Testis (tissue), 2 donors: Measurements from ENCODE around the gene PILRB.

Source experiments
- POLR2A ChIP-seq: fragments of 450-650 bp; IDR thresholded peaks from one replicate; pipeline ENCODE4 v1.6.1; 2017; ENCODE audit warnings: antibody characterized with exemption, mild to moderate bottlenecking, moderate library complexity
- TF ChIP-seq, protein P1 (sequence below), 3 experiments: fragments of 450-650 bp in 2 of 3; fragments of 200-600 bp in 1 of 3; sonication (generic) in 1 of 3; IDR thresholded peaks; one replicate each; pipeline ENCODE4 v1.5.1; 2016 to 2019; ENCODE audit warnings: antibody characterized with exemption in 3 of 3, mild to moderate bottlenecking in 2 of 3, moderate library complexity in 1 of 3

DNA sequence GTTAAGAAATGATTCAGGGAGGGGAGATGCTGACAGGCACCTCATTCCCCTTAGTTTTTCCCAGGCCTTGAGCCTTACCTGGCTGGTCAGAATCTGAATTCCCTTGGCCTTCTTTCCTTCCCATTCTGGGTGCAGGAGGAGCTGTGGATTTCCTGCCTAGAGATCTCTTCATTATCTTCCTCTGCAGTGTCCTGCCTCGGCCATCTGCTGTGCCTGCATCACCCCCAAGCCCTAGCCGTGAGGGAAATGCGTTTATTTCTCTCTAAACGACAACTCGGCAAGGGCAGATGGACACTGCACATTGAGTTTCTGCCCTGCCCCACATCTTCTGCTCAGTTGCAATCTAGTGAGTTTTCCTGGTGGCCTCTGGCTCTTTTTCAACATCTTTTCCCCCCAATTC, 43.9 kb downstream of the PILRB start:
- TF ChIP-seq, protein P1, sequence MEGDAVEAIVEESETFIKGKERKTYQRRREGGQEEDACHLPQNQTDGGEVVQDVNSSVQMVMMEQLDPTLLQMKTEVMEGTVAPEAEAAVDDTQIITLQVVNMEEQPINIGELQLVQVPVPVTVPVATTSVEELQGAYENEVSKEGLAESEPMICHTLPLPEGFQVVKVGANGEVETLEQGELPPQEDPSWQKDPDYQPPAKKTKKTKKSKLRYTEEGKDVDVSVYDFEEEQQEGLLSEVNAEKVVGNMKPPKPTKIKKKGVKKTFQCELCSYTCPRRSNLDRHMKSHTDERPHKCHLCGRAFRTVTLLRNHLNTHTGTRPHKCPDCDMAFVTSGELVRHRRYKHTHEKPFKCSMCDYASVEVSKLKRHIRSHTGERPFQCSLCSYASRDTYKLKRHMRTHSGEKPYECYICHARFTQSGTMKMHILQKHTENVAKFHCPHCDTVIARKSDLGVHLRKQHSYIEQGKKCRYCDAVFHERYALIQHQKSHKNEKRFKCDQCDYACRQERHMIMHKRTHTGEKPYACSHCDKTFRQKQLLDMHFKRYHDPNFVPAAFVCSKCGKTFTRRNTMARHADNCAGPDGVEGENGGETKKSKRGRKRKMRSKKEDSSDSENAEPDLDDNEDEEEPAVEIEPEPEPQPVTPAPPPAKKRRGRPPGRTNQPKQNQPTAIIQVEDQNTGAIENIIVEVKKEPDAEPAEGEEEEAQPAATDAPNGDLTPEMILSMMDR (IDR thresholded peaks at IDR 0.05), result no peak
- no peak for TF ChIP-seq POLR2A
